Measurements from ENCODE around the gene SOX13.

- TF ChIP-seq FOXP2 (optimal IDR thresholded peaks at IDR 0.05; ENCODE audit: control extremely low read depth, extremely low read length, insufficient read depth) (no peak), EZH2 (IDR thresholded peaks at IDR 0.05) (no peak), POLR2AphosphoS5 (IDR thresholded peaks at IDR 0.05; ENCODE audit: borderline replicate concordance, low read depth, low read length) (no peak)
These were observed 2.0 kb upstream of the SOX13 start for GRCh38 chr1:204070895-204071294.
